GM18498 (cell line): ENCODE measurements around the gene ZNHIT6.

Experiments used
- ATAC-seq: cut with Tn5 transposase; IDR thresholded peaks from one replicate; pipeline ENCODE4 v1.9.1; 2021; ENCODE audit warnings: mild to moderate bottlenecking, moderate library complexity; ENCODE audit not compliant: unreplicated experiment

Gene ZNHIT6

DNA sequence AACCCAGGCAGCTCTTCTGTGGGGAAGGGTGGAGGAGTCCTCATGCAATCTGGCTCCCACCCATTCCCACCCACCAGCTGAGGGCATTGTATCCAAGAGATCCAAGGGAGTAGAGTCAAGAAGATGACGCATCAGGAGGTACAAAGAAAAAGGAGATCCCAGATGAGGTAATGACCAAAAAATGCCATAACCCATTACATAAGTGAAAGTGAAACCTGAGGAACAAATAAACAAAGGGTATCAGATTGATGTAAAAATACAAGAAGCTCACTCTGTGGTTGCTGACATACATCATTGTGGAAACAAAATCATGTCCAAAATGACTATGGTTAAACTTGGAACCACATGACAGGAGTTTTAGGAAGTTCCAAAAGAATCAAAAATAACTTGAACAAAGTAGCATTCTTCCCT lies 85.2 kb downstream of the ZNHIT6 start:
- no peak for ATAC-seq

DNA sequence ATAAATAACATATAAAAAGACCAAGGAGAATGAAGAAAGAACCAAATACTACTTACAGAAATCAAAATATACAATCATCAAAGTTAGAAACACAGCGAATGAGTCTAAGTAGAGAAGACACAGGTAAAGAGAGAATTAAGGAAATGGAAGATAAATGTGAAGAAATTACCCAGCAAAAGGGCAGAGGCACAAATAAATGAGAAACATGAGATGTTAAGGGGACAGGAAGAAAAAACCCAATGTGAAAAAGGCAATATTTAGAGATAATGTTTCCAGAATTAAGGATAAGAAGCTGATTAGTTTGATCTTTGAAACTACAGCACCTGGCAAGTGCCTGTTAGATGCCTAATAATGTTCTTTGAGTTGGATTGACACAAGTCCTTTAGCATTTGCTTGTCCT lies 86.8 kb downstream of the ZNHIT6 start:
- ATAC-seq, result no peak

DNA sequence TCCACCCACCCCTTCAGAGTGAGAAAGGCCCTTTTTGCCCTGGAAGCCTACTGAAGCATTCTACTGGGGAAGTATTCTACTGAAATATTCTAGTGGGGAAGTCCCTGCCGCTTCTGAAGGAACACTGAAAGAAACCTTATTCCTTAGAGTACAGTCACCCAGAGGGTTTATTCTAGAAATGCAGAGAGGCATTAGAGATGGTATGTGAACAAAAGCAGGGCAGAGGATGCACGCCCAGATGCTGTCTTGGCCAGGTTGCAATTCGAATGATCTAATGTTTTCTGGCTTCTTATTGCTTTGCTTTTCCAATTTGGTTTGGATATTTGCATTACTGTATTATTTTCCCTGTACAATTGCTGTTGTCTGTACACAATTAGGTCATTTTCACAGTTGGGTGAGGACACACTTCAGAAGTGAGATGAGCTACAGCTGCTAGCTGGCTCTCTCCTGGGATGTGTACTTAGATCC lies 90.6 kb downstream of the ZNHIT6 start:
- no peak for ATAC-seq

DNA sequence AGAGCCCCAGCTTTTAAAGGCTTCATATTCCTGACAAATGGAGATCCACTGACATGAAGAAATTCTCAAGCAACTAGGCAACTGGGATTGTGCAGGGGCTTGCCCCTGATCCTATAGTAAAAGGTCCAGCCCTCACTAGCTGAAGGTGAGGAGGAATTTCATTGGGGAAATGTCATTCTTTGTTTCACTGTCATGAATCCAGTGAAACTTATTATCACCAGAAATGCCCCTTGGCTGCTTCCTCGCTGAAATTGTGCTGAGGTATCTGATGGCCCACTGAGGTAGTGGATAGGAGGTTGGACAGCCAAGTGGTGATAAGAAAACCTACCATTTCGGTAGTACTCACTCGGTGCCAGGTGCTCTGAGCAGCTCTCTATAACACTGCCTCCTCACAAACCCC lies 91.5 kb downstream of the ZNHIT6 start:
- no peak for ATAC-seq

DNA sequence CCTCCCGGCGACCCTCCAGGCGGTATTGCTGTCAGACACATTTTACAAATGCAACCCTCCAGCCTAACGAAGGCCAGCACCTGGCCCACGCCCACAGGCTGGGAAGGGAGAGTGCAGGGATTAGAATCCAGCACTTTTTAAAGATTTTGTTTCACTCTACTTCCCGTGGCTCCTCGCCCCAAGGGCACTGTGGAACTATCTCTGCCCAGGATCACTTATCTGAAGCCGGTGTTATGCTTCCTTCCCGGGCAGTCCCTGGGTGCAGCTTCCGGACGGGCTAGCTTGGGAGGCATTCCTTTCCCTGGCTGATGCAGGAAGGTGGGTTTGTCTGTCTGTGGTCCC lies 91.9 kb downstream of the ZNHIT6 start:
- ATAC-seq, result no peak

DNA sequence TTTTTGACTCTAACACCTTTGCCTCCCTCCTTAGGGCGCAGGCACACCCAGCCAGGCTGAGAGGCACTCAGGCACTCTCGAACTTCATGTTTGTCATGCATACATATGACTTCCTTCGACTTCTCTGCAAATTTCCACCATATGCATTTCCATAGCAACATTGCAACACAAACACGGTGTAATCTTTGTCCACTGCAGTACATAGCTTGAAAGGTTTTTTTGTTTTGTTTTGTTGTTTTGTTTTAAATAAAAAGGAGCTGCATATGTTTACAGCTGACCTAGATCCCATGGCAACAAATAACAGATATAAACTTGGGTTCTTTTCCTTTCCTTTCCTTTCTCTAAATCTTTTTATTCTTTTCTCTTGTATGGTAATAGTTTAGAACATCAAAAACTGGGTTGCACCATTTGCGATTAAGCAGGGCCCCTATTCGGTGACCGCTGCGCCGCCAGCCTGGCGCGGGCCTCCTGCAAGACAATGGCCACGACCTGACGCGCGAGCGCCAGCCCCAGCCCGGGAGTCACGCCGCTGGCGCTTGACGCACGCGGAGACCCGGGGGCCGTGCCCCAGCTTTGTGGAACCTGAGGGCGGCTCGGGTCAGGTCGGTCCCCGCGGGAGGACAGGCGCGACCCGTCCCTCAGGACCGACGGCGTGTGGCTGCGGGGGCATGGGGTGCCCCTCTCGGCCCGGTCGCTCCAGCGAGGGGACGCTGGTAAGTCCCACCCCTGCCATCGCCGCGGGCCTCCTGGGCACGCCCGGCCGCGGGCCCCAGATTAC lies 92.5 kb downstream of the ZNHIT6 start:
- ATAC-seq, result no peak

DNA sequence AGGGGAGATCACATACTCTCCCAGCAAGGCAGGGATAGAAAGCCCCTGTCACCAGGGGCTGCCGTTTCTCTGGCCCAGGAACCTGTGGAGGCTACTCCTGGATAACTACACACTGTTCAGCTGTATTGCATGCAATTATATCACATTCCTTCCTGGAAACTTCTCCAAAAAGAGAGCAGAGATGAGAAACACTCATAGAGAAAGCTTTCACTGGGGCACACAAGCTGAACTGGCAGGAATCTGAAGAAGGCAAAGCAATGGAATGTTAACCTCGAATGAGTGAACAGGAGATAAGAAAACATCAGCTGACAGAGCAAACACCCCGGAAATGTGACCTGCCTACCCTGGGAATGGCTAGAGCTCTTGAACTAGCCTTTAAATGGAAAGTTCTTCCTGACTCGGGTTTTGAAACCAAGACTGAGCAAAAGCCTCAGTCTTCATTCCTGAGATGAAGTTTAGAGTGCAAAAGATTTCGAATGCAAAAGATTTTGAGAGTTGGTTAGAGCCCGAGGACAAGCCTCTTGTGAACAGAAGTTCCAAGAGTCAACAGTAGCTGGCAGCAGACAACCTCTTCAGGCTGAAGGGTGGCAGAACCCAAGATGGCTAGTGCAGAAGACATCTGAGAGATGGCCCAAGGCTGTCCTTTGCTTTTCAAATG lies 95.4 kb downstream of the ZNHIT6 start:
- ATAC-seq, result no peak

DNA sequence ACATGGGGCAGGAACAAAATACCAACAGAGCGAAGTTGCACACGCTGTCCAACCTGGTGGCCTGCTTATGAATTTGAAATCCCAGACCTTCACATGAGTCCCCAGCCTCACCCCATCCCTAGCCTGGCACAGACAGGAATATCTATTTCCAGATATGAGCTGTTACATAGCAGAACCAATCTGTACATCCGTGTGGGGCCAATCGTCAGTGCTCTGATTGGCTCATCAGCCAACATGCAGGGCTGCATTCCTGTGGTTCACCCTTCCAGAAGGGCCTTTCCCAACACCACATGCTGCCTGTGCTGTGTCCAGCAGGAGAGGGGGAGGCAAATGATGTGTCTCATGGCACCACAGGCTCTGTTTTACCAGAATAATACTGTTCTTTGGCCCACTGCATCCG lies 96.4 kb downstream of the ZNHIT6 start:
- ATAC-seq, result no peak

DNA sequence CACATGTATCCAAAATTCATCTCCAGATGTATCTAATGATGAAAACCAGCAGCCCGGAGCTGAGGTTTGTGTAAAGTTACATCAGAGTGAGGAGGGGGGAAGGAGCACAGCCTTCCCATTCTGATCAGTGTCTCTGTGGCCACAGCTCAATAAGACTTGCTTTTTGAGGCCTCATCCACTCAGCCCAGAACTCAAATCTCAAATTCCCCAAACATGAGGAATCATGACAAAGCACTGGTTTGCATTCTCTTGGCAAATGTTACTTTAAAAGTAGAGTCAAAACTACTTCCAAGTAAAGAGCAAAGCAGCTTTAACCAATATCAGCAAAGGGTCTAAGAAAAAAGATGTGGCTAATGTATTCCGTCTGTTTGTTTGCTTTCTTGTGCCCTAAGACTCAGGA lies 96.8 kb downstream of the ZNHIT6 start:
- ATAC-seq, result no peak

DNA sequence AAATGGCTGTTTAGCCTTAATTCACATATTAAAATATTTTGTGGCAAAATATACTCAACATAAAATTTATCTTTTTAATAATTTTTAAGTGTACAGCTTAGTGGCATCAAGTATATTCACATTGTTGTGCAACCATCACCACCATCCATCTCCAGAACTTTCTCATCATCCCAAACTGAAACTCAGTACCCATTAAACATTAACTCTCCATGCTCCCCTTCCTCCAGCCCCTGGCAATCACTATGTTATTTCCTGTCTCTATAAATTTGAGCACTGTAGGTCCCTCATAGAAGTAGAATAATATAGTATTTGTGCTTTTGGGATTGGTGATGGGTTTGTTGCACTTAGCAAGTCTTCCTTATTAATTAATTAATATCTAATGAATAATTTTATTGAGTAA lies 98.3 kb downstream of the ZNHIT6 start:
- ATAC-seq, result no peak

DNA sequence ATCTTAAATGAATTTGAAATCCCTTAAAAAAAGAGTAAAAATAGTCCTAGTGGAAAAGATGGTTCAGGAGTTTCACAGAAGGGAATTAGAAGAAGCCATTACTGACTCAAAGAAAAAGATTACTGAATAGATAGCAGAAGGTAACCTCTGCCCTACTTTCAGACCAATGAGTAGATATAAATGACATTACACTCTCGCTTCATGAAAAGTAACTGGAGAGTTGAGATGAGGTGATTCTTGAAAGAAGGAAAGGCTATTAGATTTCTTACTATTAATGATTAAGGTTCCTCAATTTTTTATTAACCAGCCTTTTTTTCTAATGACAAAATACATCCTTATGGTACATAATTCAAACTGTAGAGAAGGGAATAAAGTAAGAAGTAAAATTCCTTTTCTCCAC lies 99.4 kb downstream of the ZNHIT6 start:
- no peak for ATAC-seq

DNA sequence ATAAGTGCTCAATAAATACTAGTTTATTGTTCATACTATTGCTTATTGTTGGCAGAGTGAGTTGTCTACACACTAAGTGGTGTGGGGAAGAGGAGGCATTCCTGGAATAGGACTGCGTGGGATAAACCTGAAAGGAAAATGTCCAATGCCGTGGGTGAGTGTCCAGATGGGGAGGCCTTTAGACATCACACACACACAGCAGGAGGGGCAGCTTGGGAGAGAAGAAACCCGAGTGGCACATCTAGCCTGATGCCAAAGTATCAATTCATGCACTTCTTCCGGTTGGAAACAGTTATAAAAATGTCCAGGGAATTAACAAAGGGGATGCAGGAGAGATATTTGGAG lies 100.3 kb downstream of the ZNHIT6 start:
- ATAC-seq, result no peak

DNA sequence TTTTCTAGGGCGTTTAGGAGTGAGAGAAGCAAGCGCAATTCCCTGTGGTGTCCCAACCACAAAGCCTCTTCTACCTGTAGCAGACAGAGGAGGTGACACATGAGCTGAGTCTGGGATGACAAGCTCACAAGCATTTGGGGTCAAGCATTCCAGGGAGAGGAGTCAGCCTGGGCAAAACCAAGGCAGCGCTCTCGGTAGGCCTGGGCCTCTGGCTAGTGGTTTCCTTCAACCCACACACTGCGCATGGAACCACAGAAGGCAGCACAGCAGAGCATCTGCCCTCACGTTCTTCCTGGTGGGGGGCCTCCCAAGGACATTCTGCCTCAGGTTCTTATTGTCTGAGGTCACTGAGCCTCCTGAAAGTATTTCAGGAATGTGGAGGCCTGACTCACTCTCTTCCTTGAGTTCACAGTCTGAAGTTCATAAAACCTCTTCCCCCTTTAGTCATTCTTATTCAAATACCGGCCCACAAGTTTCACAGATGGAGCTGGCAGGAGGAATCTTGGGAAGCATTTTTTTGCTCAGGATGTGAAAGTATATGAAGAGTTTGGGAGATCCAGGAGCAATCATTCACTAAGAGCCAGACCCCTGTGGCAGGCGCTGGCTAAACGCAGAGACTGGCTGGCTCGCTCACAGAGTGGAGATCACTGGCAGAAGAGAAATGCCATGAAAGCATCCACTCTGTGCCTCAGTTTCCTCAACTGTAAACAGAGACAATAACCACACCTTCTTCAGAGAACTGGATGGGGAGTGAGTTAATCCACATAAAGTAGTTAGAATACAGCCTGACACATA lies 100.9 kb downstream of the ZNHIT6 start:
- ATAC-seq, result no peak

DNA sequence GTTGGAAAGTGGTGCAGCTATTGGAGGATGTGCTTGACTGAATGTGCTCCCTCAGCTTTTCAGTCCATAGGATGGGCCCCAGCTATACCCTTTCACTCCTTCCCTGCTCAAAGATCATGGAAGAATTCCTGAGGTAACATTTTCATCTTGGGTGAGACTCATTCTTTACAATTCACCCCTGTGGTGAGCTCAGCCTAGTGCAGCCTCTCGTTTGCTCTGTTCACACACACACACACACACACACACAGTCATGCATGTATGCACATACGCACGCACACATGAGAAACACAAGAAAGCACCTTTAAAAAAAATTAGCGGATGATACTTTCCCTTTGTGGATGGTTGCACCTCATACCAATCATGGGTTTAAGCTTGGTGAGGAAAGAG lies 101.8 kb downstream of the ZNHIT6 start:
- ATAC-seq, result no peak

DNA sequence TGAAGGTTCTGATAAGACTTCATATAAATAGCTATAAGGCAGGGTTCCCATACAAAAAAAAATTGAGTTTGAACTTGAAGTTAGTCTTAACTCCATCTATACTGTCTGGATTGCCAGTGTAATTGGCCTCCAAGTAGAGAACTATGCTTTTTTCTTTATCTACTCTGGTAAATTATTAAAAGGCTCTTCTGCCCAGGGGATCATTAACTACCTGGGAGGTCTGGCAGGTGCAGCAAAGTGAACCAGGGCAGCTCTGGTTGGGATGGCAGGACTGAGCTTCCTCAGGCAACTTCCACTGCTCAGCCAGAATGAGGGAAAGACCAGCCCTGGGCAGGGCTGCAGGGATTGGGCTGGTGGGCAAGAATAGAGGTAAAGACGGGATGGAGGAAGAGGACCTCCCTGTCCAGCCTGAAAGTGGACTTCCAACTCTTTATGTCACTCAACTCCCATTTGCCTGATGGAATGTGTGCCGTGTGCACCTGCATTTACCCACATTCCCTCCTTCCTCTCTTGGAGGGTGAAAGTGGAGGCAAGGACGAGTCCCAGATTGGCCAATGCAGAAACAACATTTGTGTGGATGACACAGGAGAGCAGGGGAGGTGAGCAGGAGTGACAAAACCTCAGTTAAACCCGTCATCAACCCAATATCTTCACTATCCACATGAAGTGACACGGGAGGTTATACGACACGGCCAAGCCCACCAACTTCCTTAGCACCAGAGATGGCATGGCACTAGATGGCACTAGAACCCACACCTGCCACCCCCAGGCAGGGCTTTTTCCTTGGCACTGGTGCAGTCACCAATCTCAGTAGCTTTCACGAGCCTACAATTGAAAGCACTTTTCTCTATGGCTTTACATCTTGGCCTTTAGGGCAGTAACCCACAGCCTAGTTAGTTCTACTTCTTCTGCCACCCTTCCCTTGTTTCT lies 102.5 kb downstream of the ZNHIT6 start:
- no peak for ATAC-seq

DNA sequence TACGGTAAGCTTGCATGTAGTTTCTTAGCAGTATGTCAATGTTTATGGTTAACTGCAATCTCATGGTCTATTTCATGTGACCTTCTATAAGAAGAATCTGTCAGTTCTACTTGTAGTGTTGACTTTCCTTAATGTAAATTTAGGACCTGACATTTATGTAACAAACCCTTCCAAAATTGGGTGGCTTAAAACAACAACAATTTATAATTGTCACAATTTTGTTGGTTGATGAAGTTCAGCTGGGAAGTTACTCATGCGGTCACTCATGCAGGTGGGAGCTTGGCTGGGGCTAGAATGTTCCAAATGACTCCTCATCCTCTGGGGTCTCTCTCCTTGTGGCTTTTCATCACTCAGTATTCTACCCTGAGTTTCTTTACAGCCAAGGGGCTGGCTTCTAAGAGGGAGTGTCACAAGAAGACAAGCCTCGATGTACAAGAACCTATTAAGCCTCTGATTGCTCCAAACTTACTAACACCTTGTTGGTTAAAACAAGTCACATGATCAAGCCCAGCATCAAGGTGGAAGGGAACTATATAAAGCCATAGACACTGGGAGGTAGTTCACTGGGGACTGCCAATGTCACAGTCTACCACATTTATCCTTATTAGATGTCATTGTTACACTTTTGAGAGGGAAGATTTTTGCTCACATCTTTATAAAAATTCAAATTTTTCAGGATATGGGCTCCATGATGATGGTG lies 103.8 kb downstream of the ZNHIT6 start:
- no peak for ATAC-seq

DNA sequence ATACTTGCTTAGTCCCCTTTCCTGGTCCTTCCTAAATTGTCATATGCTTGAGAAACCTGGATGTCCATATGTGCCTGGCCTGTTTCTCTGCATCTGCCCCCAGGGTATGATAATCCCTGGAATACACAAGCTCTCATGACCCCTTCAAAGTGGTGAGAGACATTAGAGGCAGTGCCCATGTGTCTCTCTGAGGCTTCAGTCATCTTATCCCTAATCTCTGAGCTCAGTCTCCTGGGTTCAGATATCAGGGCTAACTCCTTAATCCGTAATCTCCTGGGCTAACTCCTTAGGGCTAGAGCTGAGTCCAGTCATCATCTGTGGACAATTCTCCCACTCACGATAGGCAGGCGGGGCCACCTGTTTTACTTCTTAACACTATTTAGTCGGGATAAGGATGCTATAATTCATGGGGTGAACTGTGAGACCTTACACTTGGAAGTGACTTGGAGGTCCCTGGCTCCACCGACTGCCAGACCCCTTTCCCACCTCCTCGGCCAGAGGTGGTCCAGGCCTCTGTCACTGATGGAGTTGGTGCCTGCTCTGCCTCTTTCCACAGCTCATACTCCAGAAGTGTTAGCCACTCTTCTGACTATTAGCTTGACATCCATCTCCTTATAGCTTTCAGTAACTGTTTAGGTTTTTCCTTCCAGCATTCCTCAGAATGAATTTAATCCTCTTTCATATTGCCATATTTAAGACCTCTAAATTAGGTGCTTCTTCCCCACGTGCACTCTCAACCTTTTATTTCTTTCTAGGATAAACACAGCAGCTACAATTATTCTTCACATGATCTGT lies 105.0 kb downstream of the ZNHIT6 start:
- ATAC-seq, result no peak

DNA sequence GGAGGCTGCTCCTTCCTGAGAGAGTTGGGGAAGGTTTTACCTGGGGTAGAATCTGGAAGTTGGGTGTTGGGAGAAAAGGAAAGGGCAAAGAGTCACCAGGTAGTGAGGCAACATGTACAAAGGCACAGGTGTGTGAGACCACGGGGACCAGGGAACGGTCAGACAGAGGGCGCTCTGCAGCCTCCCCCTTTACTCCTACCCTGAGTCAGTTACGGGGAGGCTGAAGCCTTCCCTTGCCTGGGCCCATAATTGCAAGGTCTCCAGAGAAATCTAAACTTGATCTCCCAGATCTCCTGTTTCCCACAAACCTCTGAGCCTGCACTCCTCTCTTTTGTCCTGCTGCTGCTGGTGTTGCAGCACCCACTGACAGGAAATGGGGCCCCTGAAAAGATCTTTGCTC lies 105.7 kb downstream of the ZNHIT6 start:
- no peak for ATAC-seq

DNA sequence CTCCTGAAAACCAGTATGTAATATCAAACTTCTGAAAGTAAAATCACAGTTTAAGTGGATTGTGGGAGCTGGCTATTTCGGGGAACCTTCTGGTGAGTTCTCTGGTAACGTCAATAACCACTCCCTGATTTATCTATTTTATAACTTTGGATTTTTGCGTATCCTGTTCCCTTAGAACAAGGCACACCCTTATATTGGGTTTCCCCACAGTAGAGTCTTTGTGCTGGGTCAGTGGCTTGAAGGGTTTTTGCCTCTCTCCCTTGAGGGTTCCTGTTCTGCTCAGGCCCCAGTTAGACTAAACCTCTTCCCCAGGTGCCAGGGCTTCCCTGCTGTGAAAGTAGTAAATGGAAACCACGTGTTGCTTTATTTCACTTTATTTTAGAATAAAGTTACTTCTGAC lies 106.3 kb downstream of the ZNHIT6 start:
- no peak for ATAC-seq

DNA sequence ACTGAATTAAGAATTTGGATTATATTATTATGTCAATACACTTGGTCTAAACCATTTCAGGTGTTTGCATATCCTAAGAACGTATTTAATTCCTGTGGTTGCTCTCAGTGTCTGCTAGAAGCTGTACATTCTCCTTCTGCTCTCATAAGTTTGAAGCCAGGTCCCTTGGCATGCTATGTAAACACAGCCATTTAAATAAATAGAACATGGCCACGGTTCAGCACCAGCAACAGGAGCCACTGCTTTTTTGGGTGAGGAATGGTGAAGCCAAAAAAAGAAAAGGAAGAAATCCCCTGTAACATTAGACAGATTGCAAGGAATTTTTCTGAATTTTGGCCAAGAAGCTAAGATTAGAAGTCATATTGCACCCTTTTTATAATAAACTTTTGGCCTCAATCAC lies 108.6 kb downstream of the ZNHIT6 start:
- ATAC-seq, result no peak
